NCI-H748 treated with DMSO at 0.1 percent for 48 hours (cell line): ENCODE data around the gene OSBP2.
A peak's percentile ranks its signal among the peaks of the same experiment; 100 is the strongest.

ENCODE experiments used
- DNase-seq: peaks from one replicate; lab custom pipeline; 2025; lab: John Stamatoyannopoulos, UW

The OSBP2 gene, protein sequence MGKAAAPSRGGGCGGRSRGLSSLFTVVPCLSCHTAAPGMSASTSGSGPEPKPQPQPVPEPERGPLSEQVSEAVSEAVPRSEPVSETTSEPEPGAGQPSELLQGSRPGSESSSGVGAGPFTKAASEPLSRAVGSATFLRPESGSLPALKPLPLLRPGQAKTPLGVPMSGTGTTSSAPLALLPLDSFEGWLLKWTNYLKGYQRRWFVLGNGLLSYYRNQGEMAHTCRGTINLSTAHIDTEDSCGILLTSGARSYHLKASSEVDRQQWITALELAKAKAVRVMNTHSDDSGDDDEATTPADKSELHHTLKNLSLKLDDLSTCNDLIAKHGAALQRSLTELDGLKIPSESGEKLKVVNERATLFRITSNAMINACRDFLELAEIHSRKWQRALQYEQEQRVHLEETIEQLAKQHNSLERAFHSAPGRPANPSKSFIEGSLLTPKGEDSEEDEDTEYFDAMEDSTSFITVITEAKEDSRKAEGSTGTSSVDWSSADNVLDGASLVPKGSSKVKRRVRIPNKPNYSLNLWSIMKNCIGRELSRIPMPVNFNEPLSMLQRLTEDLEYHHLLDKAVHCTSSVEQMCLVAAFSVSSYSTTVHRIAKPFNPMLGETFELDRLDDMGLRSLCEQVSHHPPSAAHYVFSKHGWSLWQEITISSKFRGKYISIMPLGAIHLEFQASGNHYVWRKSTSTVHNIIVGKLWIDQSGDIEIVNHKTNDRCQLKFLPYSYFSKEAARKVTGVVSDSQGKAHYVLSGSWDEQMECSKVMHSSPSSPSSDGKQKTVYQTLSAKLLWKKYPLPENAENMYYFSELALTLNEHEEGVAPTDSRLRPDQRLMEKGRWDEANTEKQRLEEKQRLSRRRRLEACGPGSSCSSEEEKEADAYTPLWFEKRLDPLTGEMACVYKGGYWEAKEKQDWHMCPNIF

DNA sequence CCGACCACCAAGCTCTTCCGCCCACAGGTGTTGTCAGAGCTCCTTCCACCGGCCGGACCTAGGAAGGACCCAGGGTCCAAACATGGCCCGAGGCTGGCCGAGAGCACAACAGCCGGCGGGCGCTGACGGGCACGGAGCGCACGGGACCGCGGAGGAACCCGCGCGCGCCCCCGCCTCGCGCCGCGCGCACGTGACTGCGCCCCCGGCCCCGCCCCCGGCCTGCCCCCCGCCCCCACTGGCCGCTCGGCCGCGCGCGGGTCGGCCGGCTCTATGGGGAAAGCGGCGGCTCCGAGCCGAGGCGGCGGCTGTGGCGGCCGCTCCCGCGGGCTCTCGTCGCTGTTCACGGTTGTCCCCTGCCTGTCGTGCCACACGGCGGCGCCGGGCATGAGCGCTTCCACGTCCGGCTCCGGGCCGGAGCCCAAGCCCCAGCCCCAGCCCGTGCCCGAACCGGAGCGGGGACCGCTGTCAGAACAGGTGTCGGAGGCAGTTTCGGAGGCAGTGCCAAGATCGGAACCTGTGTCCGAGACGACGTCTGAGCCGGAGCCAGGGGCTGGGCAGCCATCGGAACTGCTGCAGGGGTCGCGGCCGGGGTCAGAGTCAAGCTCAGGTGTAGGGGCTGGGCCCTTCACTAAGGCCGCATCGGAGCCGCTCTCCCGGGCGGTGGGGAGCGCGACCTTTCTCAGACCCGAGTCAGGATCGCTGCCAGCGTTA lies at the start of gene OSBP2:
Gene OSBP2, plus strand, starts transcription at position 235 of the 711 bp plus-strand sequence. Its CDS starts 36 bp downstream, at position 271.
- no peak for DNase-seq

DNA sequence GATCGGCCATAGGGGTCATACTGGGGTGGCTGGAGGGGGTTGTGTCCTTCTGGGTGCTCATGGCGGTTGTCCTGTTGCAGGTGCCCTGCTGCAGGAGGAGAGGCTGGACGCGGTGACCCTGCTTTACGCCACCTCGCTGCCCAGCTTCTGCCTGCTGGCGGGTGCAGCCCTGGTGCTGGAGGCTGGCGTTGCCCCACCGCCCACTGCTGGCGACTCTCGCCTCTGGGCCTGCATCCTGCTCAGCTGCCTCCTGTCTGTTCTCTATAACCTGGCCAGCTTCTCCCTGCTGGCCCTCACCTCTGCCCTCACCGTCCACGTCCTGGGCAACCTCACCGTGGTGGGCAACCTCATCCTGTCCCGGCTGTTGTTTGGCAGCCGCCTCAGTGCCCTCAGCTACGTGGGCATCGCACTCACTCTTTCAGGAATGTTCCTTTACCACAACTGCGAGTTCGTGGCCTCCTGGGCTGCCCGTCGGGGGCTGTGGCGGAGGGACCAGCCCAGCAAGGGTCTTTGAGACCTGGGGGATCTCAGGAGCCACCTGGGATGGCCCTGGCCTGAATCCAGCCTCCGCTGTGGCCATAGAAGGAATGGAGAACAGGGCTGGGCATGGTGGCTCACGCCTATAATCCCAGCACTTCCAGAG lies 48.0 kb upstream of the OSBP2 start:
- no peak for DNase-seq

DNA sequence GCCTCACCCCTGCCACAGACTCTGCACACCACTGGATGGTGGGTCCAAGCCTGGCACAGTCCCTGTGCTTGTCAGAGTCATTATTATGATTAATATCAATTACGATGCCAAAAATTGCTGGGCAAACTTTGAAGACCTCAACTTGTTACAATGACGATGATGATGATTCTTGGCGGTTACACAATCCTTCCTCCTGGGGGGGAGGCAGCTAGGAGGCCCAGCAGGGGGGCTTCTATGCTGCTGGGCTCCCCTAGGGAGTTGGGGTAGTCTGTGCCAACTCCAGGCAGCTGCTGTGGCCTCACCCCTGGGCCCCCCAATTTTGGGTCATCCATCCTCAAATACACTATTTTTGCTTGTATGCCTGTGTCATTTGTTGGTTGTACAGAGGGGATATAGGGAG lies 47.1 kb upstream of the OSBP2 start:
- DNase-seq, result no peak

GRCh38 chr22:30648825-30649224 lies 45.8 kb upstream of the OSBP2 start:
- DNase-seq, result no peak

DNA sequence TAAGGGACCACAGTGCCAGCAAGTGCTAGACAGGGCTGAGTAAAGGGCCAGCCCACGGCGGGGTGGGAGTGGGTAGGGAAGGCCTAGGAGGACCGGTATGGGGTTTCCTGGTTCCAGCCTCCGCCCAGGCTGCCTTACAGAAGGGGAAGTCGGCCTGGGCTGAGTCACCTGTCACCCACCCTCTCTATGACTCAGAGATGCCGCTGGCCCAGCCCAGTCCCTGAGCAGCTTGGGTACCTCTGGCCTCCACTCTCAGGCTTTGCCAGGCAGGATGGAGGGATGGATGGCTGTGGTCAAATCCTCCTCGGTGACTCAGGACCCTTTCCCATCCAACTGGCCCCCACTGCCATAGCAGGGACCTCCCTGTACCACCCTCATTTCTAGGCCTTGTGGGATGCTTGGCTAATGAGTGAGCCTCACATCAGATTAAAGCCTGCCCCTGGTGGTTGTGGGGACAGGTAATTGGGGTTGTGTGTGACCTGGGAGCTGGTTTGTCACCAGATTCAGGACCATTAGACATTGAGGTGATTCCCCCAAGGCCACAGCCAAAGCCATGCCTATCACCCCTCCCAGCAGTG lies 45.2 kb upstream of the OSBP2 start:
- no peak for DNase-seq

DNA sequence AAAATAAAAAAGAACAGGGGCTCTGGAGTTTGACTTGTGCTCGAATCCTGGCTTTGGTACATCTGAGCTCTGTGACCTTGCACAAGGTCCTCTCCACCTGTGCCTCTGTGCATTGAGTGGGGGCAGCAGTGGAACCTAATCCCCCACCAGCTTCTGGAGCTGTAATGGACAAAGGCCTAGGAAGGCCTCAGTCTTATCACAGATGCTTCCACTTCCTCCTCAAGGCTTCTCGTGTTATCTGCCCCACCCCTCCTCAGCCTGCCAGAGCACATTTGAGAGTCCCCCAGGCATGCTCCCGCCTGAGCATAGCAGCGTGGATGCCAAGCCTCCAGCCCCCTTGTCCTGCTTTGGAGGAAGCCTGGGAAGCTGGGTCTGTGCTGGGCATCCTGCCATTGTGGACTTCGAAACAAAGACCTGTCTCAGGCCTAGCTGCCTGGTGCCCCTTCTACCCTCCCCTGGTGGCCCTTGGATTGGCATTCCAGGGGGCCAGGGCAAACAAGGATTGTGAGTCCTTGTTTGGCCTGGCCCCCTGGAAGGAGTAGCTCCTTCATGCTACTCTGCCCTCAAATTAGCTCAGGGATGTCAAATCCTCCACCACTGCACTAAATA lies 44.1 kb upstream of the OSBP2 start:
- DNase-seq, result no peak

DNA sequence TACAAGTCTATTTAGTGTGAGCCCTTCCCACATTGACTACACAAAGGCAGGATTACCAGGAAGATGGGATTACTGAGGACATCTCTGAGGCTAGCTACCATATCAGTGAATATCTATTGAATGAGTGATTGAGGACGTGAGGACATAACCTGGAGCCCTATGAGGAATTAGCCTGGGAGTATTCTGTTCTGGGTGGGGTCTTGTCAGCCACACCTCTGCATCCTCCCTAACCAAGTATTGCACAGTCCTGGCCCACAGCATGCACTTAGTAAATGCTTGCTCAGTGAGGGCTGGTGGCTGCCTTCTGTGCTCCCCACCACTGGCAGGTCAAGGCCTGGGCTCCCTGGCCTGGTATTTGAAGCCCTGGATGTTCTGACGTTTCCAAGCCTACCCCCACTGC lies 41.8 kb upstream of the OSBP2 start:
- no peak for DNase-seq

DNA sequence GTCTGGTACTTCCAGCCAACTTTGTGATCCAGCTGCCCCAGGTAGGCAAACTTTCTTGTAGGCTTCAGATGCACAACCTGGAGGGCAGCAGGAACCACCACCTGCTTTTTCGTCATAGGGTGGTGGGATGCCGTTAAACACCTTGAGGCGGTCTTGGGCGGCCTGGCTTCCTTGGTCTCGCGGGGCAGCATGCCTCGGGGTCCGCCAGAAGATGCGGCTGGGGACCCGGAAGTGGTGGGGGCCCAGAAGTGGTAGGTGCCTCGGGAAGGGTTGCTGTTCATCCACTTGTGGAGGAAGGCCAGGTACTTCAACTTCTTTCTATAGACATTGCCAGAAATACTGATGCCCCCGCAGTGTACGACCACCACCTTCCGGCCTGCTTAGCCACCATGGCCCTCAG lies 40.3 kb upstream of the OSBP2 start:
- DNase-seq, result no peak

GRCh38 chr22:30655532-30655931 lies 39.1 kb upstream of the OSBP2 start:
- no peak for DNase-seq

DNA sequence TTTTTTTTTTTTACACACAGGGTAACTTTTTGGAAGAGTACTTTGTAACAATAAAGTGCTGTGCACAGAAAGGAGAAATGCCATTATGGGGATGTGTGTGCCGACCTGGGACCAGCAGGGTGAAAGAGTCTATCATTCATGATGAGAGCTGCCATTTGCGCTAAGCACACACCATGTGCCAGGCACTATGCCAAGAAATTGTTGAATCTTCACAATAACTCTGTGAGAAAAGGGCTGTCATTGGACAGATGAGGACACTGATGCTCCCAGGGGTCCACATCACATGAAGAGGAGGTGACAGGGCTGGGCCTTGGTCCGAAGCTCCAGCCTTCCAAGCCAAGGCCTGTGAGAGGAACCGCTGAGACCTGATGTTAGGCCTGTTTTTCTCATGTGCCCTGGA lies 32.6 kb upstream of the OSBP2 start:
- peak; percentile 25 for DNase-seq

DNA sequence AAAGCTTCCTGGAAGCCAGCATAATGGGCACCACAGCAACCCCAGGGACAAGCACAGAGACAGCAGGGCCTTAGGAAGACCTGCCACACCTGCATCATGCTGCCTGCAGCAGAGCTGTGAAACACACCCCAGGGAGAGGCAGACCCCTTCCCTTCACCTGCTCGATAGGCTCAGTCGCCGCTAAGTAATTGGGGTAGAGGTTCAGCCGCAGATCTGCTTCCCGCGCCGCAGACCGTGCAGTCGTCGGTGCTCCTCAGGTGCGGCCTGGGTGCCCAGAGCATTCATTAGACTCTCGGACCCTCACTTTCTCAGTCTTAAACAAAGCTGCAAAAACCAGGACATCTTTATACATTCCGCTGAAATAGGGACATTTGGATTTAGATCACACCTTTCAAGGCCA lies 29.9 kb upstream of the OSBP2 start:
- no peak for DNase-seq

DNA sequence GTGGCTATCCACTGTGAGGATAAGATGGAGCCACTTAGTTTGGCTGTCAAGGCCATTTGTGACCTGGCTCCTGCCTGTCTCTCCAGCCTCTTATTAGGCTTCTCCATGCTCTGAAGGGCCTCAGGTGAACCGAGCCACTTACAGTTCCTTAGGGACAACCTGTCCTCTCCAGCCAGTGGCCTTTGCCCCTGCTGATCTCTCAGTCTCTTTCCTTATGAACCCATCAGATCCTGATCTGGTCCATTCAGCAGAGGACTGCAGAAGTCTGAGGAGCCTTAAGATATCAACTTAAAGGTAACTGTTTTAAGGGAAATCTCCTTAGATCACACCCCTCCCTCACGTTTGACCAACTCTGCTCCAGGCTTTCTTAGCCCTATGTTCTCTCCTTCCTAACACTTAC lies 29.4 kb upstream of the OSBP2 start:
- no peak for DNase-seq

DNA sequence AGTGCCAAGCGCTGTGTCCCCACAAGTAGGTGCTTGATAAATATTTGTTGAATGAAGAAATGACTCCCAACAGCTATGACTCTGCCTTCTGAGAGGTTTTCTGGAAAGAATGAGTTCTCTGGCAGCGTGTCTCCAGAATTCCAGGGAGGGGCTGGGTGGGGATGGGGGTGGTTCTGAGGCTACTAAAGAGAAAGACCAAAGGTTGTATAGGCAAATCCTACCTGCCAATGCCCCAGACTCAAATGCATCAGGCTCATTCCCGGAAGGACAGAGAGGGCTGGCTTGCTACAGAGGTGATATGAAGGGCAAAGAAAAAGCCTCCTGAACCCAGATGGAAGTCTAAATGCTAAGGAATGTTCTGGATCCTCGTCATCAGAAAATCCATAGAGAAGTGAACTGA lies 28.9 kb upstream of the OSBP2 start:
- no peak for DNase-seq

DNA sequence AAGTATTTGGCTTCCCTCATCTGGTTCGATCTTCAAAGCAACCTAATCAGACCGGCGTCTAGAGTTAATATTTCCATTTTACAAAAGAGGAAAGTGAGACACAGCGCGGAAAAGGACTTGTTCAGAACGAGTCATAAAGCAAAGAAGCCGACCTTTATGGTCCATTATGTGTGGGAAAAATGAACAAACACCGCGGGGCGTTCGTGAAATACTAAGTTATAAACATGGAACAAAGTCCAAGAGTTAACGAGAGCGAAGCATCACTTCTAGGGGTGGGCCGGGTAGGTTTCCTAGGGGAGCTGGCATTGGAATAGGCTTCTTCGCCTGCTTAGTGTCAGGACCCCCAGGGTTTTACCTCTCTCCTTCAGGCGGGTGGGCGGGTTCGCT lies 27.6 kb upstream of the OSBP2 start:
- DNase-seq, result no peak

GRCh38 chr22:30667494-30668385 lies 26.9 kb upstream of the OSBP2 start, which contains the start of gene DUSP18:
Gene DUSP18 (minus strand): TSS chr22:30667875. CDS start chr22:30664003, 3,872 bp downstream.
- DNase-seq, result peak; percentile 83

DNA sequence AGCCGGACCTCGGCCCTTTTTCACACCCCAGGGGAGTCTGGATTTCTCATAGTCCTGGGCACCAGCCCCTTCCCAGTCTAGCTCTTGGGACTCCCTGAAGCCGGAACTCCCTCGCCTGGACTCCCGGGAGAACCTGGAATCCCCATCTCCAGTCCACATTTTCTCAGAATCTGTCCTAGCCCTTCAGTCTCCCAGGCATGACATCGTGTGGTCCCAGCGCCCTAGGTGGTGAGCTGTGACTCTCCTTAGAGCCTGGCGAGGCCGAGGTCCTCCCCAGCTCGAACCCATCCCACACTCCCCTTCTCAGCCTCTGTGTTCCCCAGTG lies 26.3 kb upstream of the OSBP2 start:
- DNase-seq, result no peak

- DNase-seq, result no peak
Measured at GRCh38 chr22:30671071-30671470, 23.6 kb upstream of the OSBP2 start.

DNA sequence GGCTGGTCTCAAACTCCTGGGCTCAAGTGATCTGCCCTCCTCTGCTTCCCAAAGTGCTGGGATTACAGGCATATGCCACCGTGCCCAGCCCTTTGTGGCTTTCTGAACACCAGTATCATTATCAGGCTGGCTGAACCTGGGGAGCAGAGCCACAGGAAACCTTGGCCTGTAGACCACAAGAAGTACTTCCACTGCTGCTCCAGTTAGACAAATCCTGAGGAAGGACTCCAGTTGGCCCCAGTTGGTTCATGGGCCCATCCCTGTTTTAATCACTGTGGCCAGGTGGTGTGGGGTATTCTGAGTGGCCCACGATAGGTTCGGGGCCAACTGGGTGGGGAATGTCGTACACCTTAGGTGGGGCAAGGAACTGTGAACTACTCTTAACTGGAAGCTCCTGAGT lies 21.5 kb upstream of the OSBP2 start:
- no peak for DNase-seq

- DNase-seq, result no peak
Measured at GRCh38 chr22:30674482-30674881, 20.2 kb upstream of the OSBP2 start.

DNA sequence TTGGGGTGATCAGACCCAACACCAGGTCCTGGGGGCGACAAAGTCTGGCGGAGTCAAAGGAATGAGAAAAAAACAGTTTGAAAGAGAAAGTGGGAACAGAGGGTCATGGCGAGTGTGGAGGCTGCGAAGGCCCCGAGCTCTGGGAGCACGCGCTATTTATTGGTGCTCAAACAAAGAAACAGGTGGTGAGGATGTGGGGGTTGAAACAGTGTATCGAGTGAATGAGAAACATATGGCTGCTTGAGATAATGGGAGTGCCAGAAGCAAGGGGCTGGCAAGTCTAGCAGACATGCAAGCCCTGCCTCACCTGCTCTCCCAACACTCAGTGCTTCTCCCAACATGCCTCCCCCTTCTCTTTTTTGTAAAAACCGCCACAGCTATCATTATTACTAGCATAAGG lies 19.2 kb upstream of the OSBP2 start:
- no peak for DNase-seq
